Activated naive CD8-positive, alpha-beta T cell treated with anti-CD3 and anti-CD28 coated beads, Interleukin-2, amount 10 ng/mL, durations not matched to agents 7 days and 5 days (primary cell): ENCODE measurements around the gene XG. TPM values are rescaled to one million over a fixed set of nuclear protein-coding genes. Genes with fewer than 3 reads are reported as not detected.

ENCODE experiments used
- ATAC-seq: fragments of 150-1000 bp; cut with Tn5 transposase; one replicate; pipeline ENCODE4 v1.10.0; 2021; ENCODE audit warnings: low read depth, moderate library complexity
- POLR2A ChIA-PET: fragments of 350-600 bp; sonication (Branson Sonifier 250); formaldehyde crosslinking; loops from one replicate; lab custom pipeline; 2021; ENCODE audit warnings: antibody characterized with exemption; lab: Charles Lee
- DNase-seq: peaks from one replicate; pipeline ENCODE4 v3.0.0; 2021
- H3K27ac Mint-ChIP-seq: one replicate; pipeline ENCODE4 v1.8.0; 2022; ENCODE audit warnings: mild to moderate bottlenecking, mixed read lengths
- H3K27me3 Mint-ChIP-seq: one replicate; pipeline ENCODE4 v1.8.0; 2022; ENCODE audit warnings: mild to moderate bottlenecking, moderate library complexity, mixed read lengths
- H3K36me3 Mint-ChIP-seq: one replicate; pipeline ENCODE4 v1.8.0; 2021; ENCODE audit warnings: mild to moderate bottlenecking, mixed read lengths
- H3K4me1 Mint-ChIP-seq: one replicate; pipeline ENCODE4 v1.8.0; 2021; ENCODE audit warnings: mixed read lengths
- H3K4me3 Mint-ChIP-seq: one replicate; pipeline ENCODE4 v1.8.0; 2022; ENCODE audit warnings: mild to moderate bottlenecking, moderate library complexity, mixed read lengths
- H3K9me3 Mint-ChIP-seq: one replicate; pipeline ENCODE4 v1.8.0; 2021; ENCODE audit warnings: mixed read lengths
- total RNA-seq, 2 experiments: library from RNA; stranded (reverse); gene quantifications; one replicate each; pipeline ENCODE4 v1.2.3, GENCODE V29; 2021

The XG gene
- total RNA-seq, 2 experiments from 2014 or later, result 0.43 TPM; not detected in 1

GRCh38 chrX:2823795-2824386, 72.1 kb downstream of the XG start:
- Mint-ChIP-seq H3K36me3 (no peaks in the 10 kb centered on the region), H3K4me1 (peaks cover 7% of the 10 kb centered on the region), H3K27me3 (peaks cover 5% of the 10 kb centered on the region), H3K9me3 (no peaks in the 10 kb centered on the region), H3K27ac (no peak overlapping the region), H3K4me3 (no peak overlapping the region)
- DNase-seq (no peak), ATAC-seq (no peak)
- POLR2A ChIA-PET, result no interaction called here

GRCh38 chrX:2824886-2825285, 73.0 kb downstream of the XG start:
- Mint-ChIP-seq H3K27ac (no peak overlapping the region), H3K27me3 (peaks cover 5% of the 10 kb centered on the region), H3K4me3 (no peak overlapping the region), H3K9me3 (no peaks in the 10 kb centered on the region), H3K36me3 (no peaks in the 10 kb centered on the region), H3K4me1 (peaks cover 6% of the 10 kb centered on the region)
- POLR2A ChIA-PET, result no interaction called here
- DNase-seq, result no peak
- no peak for ATAC-seq

GRCh38 chrX:2828344-2828958, 76.6 kb downstream of the XG start, which contains the start of gene GYG2:
Gene GYG2, plus strand, starts transcription at chrX:2828930. Its CDS starts 1,259 bp downstream, at chrX:2830189.
- Mint-ChIP-seq H3K27ac (no peak within 1 kb of the TSS), H3K4me1 (no peaks in the 10 kb centered on the region)
- no peak for ATAC-seq

GRCh38 chrX:2828959-2829411, 77.1 kb downstream of the XG start:
- no peaks in the 10 kb centered on the region for H3K9me3 Mint-ChIP-seq
- no peak for DNase-seq
- no peak overlapping the region for H3K27ac Mint-ChIP-seq
- H3K4me3 Mint-ChIP-seq, result no peak overlapping the region
- no peak for ATAC-seq
- peaks cover 4% of the 10 kb centered on the region for H3K27me3 Mint-ChIP-seq
- POLR2A ChIA-PET, result no interaction called here
- H3K36me3 Mint-ChIP-seq, result no peaks in the 10 kb centered on the region
- H3K4me1 Mint-ChIP-seq, result no peaks in the 10 kb centered on the region

More at GRCh38 chrX:2828344-2828958, 76.6 kb downstream of the XG start, which contains the start of gene GYG2:
- Mint-ChIP-seq H3K4me3 (no peak within 1 kb of the TSS), H3K9me3 (no peaks in the 10 kb centered on the region), H3K36me3 (no peaks in the 10 kb centered on the region), H3K27me3 (peaks cover 4% of the 10 kb centered on the region)
- POLR2A ChIA-PET, result no interaction called here
- no peak for DNase-seq

GRCh38 chrX:2829469-2830246, 77.8 kb downstream of the XG start:
- ATAC-seq (no peak), DNase-seq (no peak)
- POLR2A ChIA-PET, result no interaction called here
- Mint-ChIP-seq H3K27ac (no peak overlapping the region), H3K4me1 (no peaks in the 10 kb centered on the region), H3K9me3 (no peaks in the 10 kb centered on the region), H3K27me3 (peaks cover 4% of the 10 kb centered on the region), H3K36me3 (no peaks in the 10 kb centered on the region), H3K4me3 (no peak overlapping the region)

GRCh38 chrX:2831471-2832228, 79.8 kb downstream of the XG start:
- no peak for ATAC-seq
- Mint-ChIP-seq H3K4me3 (no peak overlapping the region), H3K27ac (no peak overlapping the region), H3K36me3 (no peaks in the 10 kb centered on the region), H3K4me1 (no peaks in the 10 kb centered on the region), H3K9me3 (no peaks in the 10 kb centered on the region), H3K27me3 (peaks cover 4% of the 10 kb centered on the region)
- POLR2A ChIA-PET, result no interaction called here
- no peak for DNase-seq

GRCh38 chrX:2837961-2838360, 86.1 kb downstream of the XG start:
- DNase-seq (no peak), ATAC-seq (no peak)
- Mint-ChIP-seq H3K4me3 (no peak overlapping the region), H3K27ac (no peak overlapping the region), H3K27me3 (peaks cover 2% of the 10 kb centered on the region), H3K36me3 (no peaks in the 10 kb centered on the region), H3K9me3 (peaks cover 7% of the 10 kb centered on the region), H3K4me1 (no peaks in the 10 kb centered on the region)
- POLR2A ChIA-PET, result no interaction called here

GRCh38 chrX:2840961-2841360, 89.1 kb downstream of the XG start:
- POLR2A ChIA-PET, result no interaction called here
- Mint-ChIP-seq H3K36me3 (no peaks in the 10 kb centered on the region), H3K4me1 (no peaks in the 10 kb centered on the region), H3K9me3 (peaks cover 7% of the 10 kb centered on the region), H3K4me3 (no peak overlapping the region), H3K27me3 (no peaks in the 10 kb centered on the region), H3K27ac (no peak overlapping the region)
- DNase-seq, result no peak
- no peak for ATAC-seq

- peaks cover 7% of the 10 kb centered on the region for H3K9me3 Mint-ChIP-seq
- H3K4me1 Mint-ChIP-seq, result no peaks in the 10 kb centered on the region
- POLR2A ChIA-PET, result no interaction called here
- no peaks in the 10 kb centered on the region for H3K36me3 Mint-ChIP-seq
- H3K27ac Mint-ChIP-seq, result no peak overlapping the region
- peaks cover under 1% of the 10 kb centered on the region for H3K27me3 Mint-ChIP-seq
- ATAC-seq, result no peak
- H3K4me3 Mint-ChIP-seq, result no peak overlapping the region
- no peak for DNase-seq
Measured at GRCh38 chrX:2841537-2841936, 89.7 kb downstream of the XG start.

GRCh38 chrX:2846992-2847391, 95.2 kb downstream of the XG start:
- no peak for DNase-seq
- peaks cover 4% of the 10 kb centered on the region for H3K27me3 Mint-ChIP-seq
- no peak overlapping the region for H3K27ac Mint-ChIP-seq
- no peak overlapping the region for H3K4me3 Mint-ChIP-seq
- no peaks in the 10 kb centered on the region for H3K36me3 Mint-ChIP-seq
- POLR2A ChIA-PET, result no interaction called here
- no peaks in the 10 kb centered on the region for H3K9me3 Mint-ChIP-seq
- ATAC-seq, result no peak
- no peaks in the 10 kb centered on the region for H3K4me1 Mint-ChIP-seq

- peaks cover 4% of the 10 kb centered on the region for H3K27me3 Mint-ChIP-seq
- POLR2A ChIA-PET, result no interaction called here
- H3K9me3 Mint-ChIP-seq, result no peaks in the 10 kb centered on the region
- H3K4me1 Mint-ChIP-seq, result no peaks in the 10 kb centered on the region
- H3K36me3 Mint-ChIP-seq, result no peaks in the 10 kb centered on the region
- no peak overlapping the region for H3K4me3 Mint-ChIP-seq
- DNase-seq, result no peak
- H3K27ac Mint-ChIP-seq, result no peak overlapping the region
- ATAC-seq, result no peak
Measured at GRCh38 chrX:2848871-2849301, 97.0 kb downstream of the XG start.

- H3K27me3 Mint-ChIP-seq, result peaks cover 2% of the 10 kb centered on the region
- ATAC-seq, result no peak
- H3K36me3 Mint-ChIP-seq, result no peaks in the 10 kb centered on the region
- POLR2A ChIA-PET, result no interaction called here
- H3K4me3 Mint-ChIP-seq, result no peak overlapping the region
- H3K9me3 Mint-ChIP-seq, result no peaks in the 10 kb centered on the region
- DNase-seq, result no peak
- H3K4me1 Mint-ChIP-seq, result no peaks in the 10 kb centered on the region
- no peak overlapping the region for H3K27ac Mint-ChIP-seq
Measured at GRCh38 chrX:2854918-2855317, 103.1 kb downstream of the XG start.

- Mint-ChIP-seq H3K27ac (no peak overlapping the region), H3K36me3 (no peaks in the 10 kb centered on the region), H3K4me1 (no peaks in the 10 kb centered on the region), H3K27me3 (peaks cover 2% of the 10 kb centered on the region), H3K9me3 (no peaks in the 10 kb centered on the region), H3K4me3 (no peak overlapping the region)
- POLR2A ChIA-PET, result no interaction called here
- ATAC-seq, result no peak
- DNase-seq, result no peak
Measured at GRCh38 chrX:2855761-2856160, 103.9 kb downstream of the XG start.
